HepG2 (cell line): Measurements from ENCODE around the gene TFRC. TPM values are rescaled to one million over a fixed set of nuclear protein-coding genes. Genes with fewer than 3 reads are reported as not detected.
A peak's percentile ranks its signal among the peaks of the same experiment; 100 is the strongest.

Source experiments
- CREM ChIP-seq, 2 experiments: sonication (generic) in 1 of 2; formaldehyde crosslinking in 1 of 2; IDR thresholded peaks; 2 replicates each; pipeline versions ENCODE4 v1.4.0 to v1.6.1; 2016 to 2020; ENCODE audit warnings: antibody characterized with exemption in 1 of 2, mild to moderate bottlenecking in 1 of 2, missing genetic modification reagents in 1 of 2
- HNF4A ChIP-seq: sonication (generic); formaldehyde crosslinking; IDR thresholded peaks from 2 replicates; pipeline ENCODE4 v1.4.0; 2020; ENCODE audit warnings: missing genetic modification reagents
- MED8 ChIP-seq: sonication (generic); formaldehyde crosslinking; IDR thresholded peaks from 2 replicates; pipeline ENCODE4 v1.8.1; 2023; ENCODE audit warnings: mild to moderate bottlenecking, missing genetic modification reagents; ENCODE audit not compliant: insufficient replicate concordance
- SMAD3 ChIP-seq: sonication (generic); formaldehyde crosslinking; IDR thresholded peaks from 2 replicates; pipeline ENCODE4 v1.4.0; 2020; ENCODE audit warnings: missing genetic modification reagents
- SMAD9 ChIP-seq: sonication (generic); formaldehyde crosslinking; IDR thresholded peaks from 2 replicates; pipeline ENCODE4 v1.5.1; 2020; ENCODE audit warnings: mild to moderate bottlenecking, missing genetic modification reagents
- SMC3 ChIP-seq: IDR thresholded peaks from 2 replicates; pipeline ENCODE4 v1.6.1; 2011; ENCODE audit warnings: low read length, improper control_type of control experiment
- TCF7 ChIP-seq: sonication (generic); IDR thresholded peaks from 2 replicates; pipeline ENCODE4 v1.6.1; 2016; ENCODE audit warnings: antibody characterized with exemption, low read depth
- THAP11 ChIP-seq: IDR thresholded peaks from 2 replicates; pipeline ENCODE4 v1.6.1; 2016; ENCODE audit warnings: missing biosample characterization, missing genetic modification reagents
- UBTF ChIP-seq: sonication (generic); formaldehyde crosslinking; IDR thresholded peaks from 2 replicates; pipeline ENCODE4 v1.4.0; 2020; ENCODE audit warnings: mild to moderate bottlenecking, missing genetic modification reagents
- ZGPAT ChIP-seq: IDR thresholded peaks from 2 replicates; pipeline ENCODE4 v1.6.1; 2016; ENCODE audit warnings: mild to moderate bottlenecking
- ZNF224 ChIP-seq: sonication (generic); formaldehyde crosslinking; IDR thresholded peaks from 2 replicates; pipeline ENCODE4 v1.5.0; 2020; ENCODE audit warnings: mild to moderate bottlenecking, missing genetic modification reagents
- ZNF503 ChIP-seq: sonication (generic); formaldehyde crosslinking; IDR thresholded peaks from 2 replicates; pipeline ENCODE4 v1.4.0; 2020; ENCODE audit warnings: missing genetic modification reagents
- ZNF563 ChIP-seq: sonication (generic); formaldehyde crosslinking; IDR thresholded peaks from 2 replicates; pipeline ENCODE4 v1.8.0; 2022; ENCODE audit warnings: mild to moderate bottlenecking, moderate library complexity, missing genetic modification reagents
- polyA plus RNA-seq, 8 experiments: library from polyadenylated mRNA; depleted of rRNA in 3 of 8; stranded (reverse) in 7 of 8; unstranded in 1 of 8; fragments of >200 nt; fragmentation: Illumina TruSeq in 4 of 8; extraction: Trizol in 4 of 8; gene quantifications; 2 replicates each; pipeline versions ENCODE4 v1.2.1 to v1.2.3, GENCODE V29; 2011 to 2016; ENCODE audit warnings: low read depth in 4 of 8, missing spikeins in 1 of 8, mixed read lengths in 1 of 8; ENCODE audit not compliant: insufficient read depth in 1 of 8
- total RNA-seq, 5 experiments: library from RNA; depleted of rRNA; stranded (reverse); fragments of >200 nt; fragmentation: Illumina TruSeq; extraction: Trizol; gene quantifications; 2 replicates each; pipeline ENCODE4 v1.2.3, GENCODE V29; 2016; ENCODE audit warnings: low read depth in 1 of 5
- TF ChIP-seq, protein P1 (sequence below): sonication (generic); formaldehyde crosslinking; IDR thresholded peaks from 2 replicates; pipeline ENCODE4 v1.4.0; 2020; ENCODE audit warnings: missing genetic modification reagents, mild to moderate bottlenecking, borderline replicate concordance
- TF ChIP-seq, protein P2 (sequence below): sonication (generic); formaldehyde crosslinking; IDR thresholded peaks from 2 replicates; pipeline ENCODE4 v1.4.0; 2020; ENCODE audit warnings: mild to moderate bottlenecking, low read depth, missing genetic modification reagents
- TF ChIP-seq, protein P3 (sequence below): sonication (generic); formaldehyde crosslinking; IDR thresholded peaks from 2 replicates; pipeline ENCODE4 v1.4.0; 2020; ENCODE audit warnings: missing genetic modification reagents
- TF ChIP-seq, protein P4 (sequence below): IDR thresholded peaks from 2 replicates; pipeline ENCODE4 v1.6.1; 2016; ENCODE audit warnings: low read depth

Gene TFRC
- total and polyA plus RNA-seq, 2 of the 13 experiments (the other 11 are each of a cell fraction or from before 2014, with no cell fraction given) = 188 to 274 TPM

DNA sequence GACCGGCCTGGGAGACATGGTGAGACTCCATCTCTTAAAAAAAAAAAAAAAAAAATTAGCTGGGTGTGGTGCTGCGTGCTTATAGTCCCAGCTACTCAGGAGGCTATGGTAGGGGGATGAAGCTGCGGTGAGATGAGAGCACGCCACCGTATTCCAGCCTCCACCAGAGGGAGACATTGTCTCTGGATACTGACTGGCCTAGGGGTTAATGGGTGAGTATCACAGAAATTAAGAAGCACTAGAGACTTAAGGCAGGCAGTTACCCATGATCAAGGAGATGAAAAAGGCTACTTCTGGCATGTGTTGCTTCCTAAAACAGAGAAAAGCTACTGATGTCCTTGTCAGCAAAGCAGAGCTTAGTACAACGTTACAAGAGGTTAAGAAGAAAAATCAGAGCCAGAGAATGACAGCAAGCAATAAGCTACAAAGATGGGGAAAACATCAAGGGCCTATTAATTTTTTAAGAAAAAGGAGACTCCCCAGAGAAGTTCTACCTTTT lies 8.6 kb downstream of the TFRC start (continued):
- TF ChIP-seq, protein P1, sequence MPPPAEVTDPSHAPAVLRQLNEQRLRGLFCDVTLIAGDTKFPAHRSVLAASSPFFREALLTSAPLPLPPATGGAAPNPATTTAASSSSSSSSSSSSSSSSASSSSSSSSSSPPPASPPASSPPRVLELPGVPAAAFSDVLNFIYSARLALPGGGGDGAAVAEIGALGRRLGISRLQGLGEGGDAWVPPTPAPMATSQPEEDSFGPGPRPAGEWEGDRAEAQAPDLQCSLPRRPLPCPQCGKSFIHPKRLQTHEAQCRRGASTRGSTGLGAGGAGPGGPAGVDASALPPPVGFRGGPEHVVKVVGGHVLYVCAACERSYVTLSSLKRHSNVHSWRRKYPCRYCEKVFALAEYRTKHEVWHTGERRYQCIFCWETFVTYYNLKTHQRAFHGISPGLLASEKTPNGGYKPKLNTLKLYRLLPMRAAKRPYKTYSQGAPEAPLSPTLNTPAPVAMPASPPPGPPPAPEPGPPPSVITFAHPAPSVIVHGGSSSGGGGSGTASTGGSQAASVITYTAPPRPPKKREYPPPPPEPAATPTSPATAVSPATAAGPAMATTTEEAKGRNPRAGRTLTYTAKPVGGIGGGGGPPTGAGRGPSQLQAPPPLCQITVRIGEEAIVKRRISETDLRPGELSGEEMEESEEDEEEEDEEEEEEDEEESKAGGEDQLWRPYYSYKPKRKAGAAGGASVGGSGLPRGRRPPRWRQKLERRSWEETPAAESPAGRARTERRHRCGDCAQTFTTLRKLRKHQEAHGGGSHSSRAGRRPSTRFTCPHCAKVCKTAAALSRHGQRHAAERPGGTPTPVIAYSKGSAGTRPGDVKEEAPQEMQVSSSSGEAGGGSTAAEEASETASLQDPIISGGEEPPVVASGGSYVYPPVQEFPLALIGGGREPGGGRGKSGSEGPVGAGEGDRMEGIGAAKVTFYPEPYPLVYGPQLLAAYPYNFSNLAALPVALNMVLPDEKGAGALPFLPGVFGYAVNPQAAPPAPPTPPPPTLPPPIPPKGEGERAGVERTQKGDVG (CRISPR knock-in tag) = no peak
- TF ChIP-seq TCF7 (no peak), HNF4A (CRISPR knock-in tag) (no peak), ZGPAT (CRISPR knock-in tag) (no peak), UBTF (no peak), SMAD3 (CRISPR knock-in tag) (no peak), SMC3 (peak; percentile 87), ZNF224 (no peak), MED8 (CRISPR knock-in tag) (no peak), CREM (IDR thresholded peaks at IDR 0.05) (no peak), CREM (CRISPR knock-in tag; IDR thresholded peaks at IDR 0.05) (no peak), ZNF503 (CRISPR knock-in tag) (no peak), ZNF563 (no peak), SMAD9 (CRISPR knock-in tag) (no peak), THAP11 (CRISPR knock-in tag) (no peak)
- TF ChIP-seq, protein P2, sequence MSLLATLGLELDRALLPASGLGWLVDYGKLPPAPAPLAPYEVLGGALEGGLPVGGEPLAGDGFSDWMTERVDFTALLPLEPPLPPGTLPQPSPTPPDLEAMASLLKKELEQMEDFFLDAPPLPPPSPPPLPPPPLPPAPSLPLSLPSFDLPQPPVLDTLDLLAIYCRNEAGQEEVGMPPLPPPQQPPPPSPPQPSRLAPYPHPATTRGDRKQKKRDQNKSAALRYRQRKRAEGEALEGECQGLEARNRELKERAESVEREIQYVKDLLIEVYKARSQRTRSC (CRISPR knock-in tag) = no peak
- TF ChIP-seq, protein P3, sequence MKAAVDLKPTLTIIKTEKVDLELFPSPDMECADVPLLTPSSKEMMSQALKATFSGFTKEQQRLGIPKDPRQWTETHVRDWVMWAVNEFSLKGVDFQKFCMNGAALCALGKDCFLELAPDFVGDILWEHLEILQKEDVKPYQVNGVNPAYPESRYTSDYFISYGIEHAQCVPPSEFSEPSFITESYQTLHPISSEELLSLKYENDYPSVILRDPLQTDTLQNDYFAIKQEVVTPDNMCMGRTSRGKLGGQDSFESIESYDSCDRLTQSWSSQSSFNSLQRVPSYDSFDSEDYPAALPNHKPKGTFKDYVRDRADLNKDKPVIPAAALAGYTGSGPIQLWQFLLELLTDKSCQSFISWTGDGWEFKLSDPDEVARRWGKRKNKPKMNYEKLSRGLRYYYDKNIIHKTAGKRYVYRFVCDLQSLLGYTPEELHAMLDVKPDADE (CRISPR knock-in tag) = no peak
- TF ChIP-seq, protein P4, sequence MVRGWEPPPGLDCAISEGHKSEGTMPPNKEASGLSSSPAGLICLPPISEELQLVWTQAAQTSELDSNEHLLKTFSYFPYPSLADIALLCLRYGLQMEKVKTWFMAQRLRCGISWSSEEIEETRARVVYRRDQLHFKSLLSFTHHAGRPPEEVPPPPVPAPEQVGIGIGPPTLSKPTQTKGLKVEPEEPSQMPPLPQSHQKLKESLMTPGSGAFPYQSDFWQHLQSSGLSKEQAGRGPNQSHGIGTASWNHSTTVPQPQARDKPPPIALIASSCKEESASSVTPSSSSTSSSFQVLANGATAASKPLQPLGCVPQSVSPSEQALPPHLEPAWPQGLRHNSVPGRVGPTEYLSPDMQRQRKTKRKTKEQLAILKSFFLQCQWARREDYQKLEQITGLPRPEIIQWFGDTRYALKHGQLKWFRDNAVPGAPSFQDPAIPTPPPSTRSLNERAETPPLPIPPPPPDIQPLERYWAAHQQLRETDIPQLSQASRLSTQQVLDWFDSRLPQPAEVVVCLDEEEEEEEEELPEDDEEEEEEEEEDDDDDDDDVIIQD = no peak
